SK-N-SH (cell line): ENCODE results near the gene BRD4. TPM values are rescaled to one million over a fixed set of nuclear protein-coding genes. Genes with fewer than 3 reads are reported as not detected.
A peak's percentile ranks its signal among the peaks of the same experiment; 100 is the strongest.

Experiments used
- CTCF ChIA-PET: fragments of 300-600, 350-600 bp; formaldehyde crosslinking; extraction: SDS; loops from one replicate; lab custom pipeline; 2021; lab: Yijun Ruan, JAX
- POLR2A ChIA-PET: fragments of 350-600 bp; sonication (Branson Sonifier 250); formaldehyde crosslinking; extraction: SDS; loops from one replicate; lab custom pipeline; 2020; ENCODE audit warnings: antibody characterized with exemption, inconsistent platforms; lab: Yijun Ruan, JAX
- DNase-seq: peaks from one replicate; pipeline ENCODE4 v3.0.0; 2012
- H2AFZ ChIP-seq: fragments of 200-600 bp; sonication (generic); 2 replicates; pipeline ENCODE4 v1.8.1; 2016; ENCODE audit warnings: antibody characterized with exemption, mild to moderate bottlenecking, low read depth
- H3F3A ChIP-seq: fragments of 200-600 bp; sonication (generic); replicated peaks from 2 replicates; pipeline ENCODE3; 2016; ENCODE audit warnings: antibody characterized with exemption, mild to moderate bottlenecking; ENCODE audit not compliant: insufficient read depth
- H3K27ac ChIP-seq, 2 experiments: fragments of 200-500 bp in 1 of 2; fragments of 200-600 bp in 1 of 2; sonication (Bioruptor generic) in 1 of 2; sonication (generic), shearing (Covaris generic) in 1 of 2; 2 replicates each; pipeline versions ENCODE4 v1.5.1 to v1.6.1; 2014 to 2016; ENCODE audit warnings: low read depth in 2 of 2, inconsistent platforms in 1 of 2, low read length in 1 of 2, mild to moderate bottlenecking in 1 of 2, mixed read lengths in 1 of 2
- H3K27me3 ChIP-seq: fragments of 200-600 bp; sonication (generic), shearing (Covaris generic); 2 replicates; pipeline ENCODE4 v1.6.1; 2016; ENCODE audit warnings: mixed run types; ENCODE audit not compliant: insufficient read depth
- H3K36me3 ChIP-seq, 2 experiments: fragments of 200-500 bp in 1 of 2; fragments of 200-600 bp in 1 of 2; sonication (Bioruptor generic) in 1 of 2; sonication (generic) in 1 of 2; replicated peaks in 1 of 2; 2 replicates each; pipeline versions ENCODE3 to v1.5.1; 2014 to 2016; ENCODE audit warnings: low read length in 1 of 2, mild to moderate bottlenecking in 1 of 2; ENCODE audit not compliant: insufficient read depth in 2 of 2, control insufficient read depth in 1 of 2
- H3K4me1 ChIP-seq, 2 experiments: fragments of 200-500 bp in 1 of 2; fragments of 200-600 bp in 1 of 2; sonication (Bioruptor generic) in 1 of 2; sonication (generic), shearing (Covaris generic) in 1 of 2; 2 replicates each; pipeline versions ENCODE4 v1.5.1 to v1.6.1; 2014 to 2016; ENCODE audit warnings: low read depth in 1 of 2, low read length in 1 of 2, mixed run types in 1 of 2; ENCODE audit not compliant: insufficient read depth in 2 of 2, control insufficient read depth in 1 of 2
- H3K4me2 ChIP-seq: fragments of 200-600 bp; sonication (generic), shearing (Covaris generic); 2 replicates; pipeline ENCODE4 v1.6.1; 2017; ENCODE audit warnings: mixed run types
- H3K4me3 ChIP-seq, 2 experiments: fragments of 200-500 bp in 1 of 2; fragments of 200-600 bp in 1 of 2; sonication (Bioruptor generic) in 1 of 2; sonication (generic), shearing (Covaris generic) in 1 of 2; 2 replicates each; pipeline versions ENCODE4 v1.5.1 to v1.8.1; 2014 to 2016; ENCODE audit warnings: low read depth in 2 of 2, inconsistent platforms in 1 of 2, low read length in 1 of 2, mild to moderate bottlenecking in 1 of 2, mixed read lengths in 1 of 2, moderate library complexity in 1 of 2
- H3K79me2 ChIP-seq: fragments of 200-600 bp; sonication (generic); 2 replicates; pipeline ENCODE4 v1.8.1; 2017; ENCODE audit warnings: mild to moderate bottlenecking; ENCODE audit not compliant: insufficient read depth
- H3K9ac ChIP-seq: fragments of 200-600 bp; sonication (generic); 2 replicates; pipeline ENCODE4 v1.6.1; 2017; ENCODE audit warnings: mixed run types
- H3K9me2 ChIP-seq: fragments of 200-600 bp; sonication (generic); 2 replicates; pipeline ENCODE4 v1.6.1; 2017; ENCODE audit warnings: mixed run types
- H3K9me3 ChIP-seq: fragments of 200-600 bp; sonication (generic); 2 replicates; pipeline ENCODE4 v1.6.1; 2017; ENCODE audit warnings: mixed run types, mild to moderate bottlenecking, moderate library complexity
- H4K20me1 ChIP-seq: fragments of 200-600 bp; sonication (generic); 2 replicates; pipeline ENCODE4 v1.6.1; 2017; ENCODE audit warnings: mild to moderate bottlenecking, mixed run types; ENCODE audit not compliant: insufficient read depth
- FOXM1 ChIP-seq: IDR thresholded peaks from 2 replicates; pipeline ENCODE4 v1.4.0; 2012; ENCODE audit warnings: low read depth, mild to moderate bottlenecking
- GATA2 ChIP-seq: sonication (generic); formaldehyde crosslinking; IDR thresholded peaks from 2 replicates; pipeline ENCODE4 v1.5.0; 2020; ENCODE audit warnings: mild to moderate bottlenecking, missing genetic modification reagents
- JUND ChIP-seq: IDR thresholded peaks from 2 replicates; pipeline ENCODE4 v1.4.0; 2012
- MEF2A ChIP-seq: IDR thresholded peaks from 2 replicates; pipeline ENCODE4 v1.4.0; 2012; ENCODE audit warnings: low read depth, borderline replicate concordance
- POLR2AphosphoS5 ChIP-seq: IDR thresholded peaks from 2 replicates; pipeline ENCODE4 v1.6.1; 2012; ENCODE audit warnings: low read depth, low read length
- SIN3A ChIP-seq: IDR thresholded peaks from 2 replicates; pipeline ENCODE4 v1.6.1; 2012; ENCODE audit warnings: low read depth, mild to moderate bottlenecking, low read length, moderate library complexity, borderline replicate concordance
- TEAD4 ChIP-seq: IDR thresholded peaks from 2 replicates; pipeline ENCODE4 v1.4.0; 2012; ENCODE audit warnings: mild to moderate bottlenecking, borderline replicate concordance; ENCODE audit not compliant: insufficient read depth
- WGBS: methylation state at CpG from one replicate; pipeline ENCODE4 v1.1.6; 2017; ENCODE audit warnings: low lambda C conversion rate; 5-methylcytosine and 5-hydroxymethylcytosine counted together
- polyA plus RNA-seq, 3 experiments: library from polyadenylated mRNA; depleted of rRNA; stranded (reverse); fragments of >200 nt; gene quantifications; 2 replicates each; pipeline ENCODE4 v1.2.3, GENCODE V29; 2012
- TF ChIP-seq, protein P1 (sequence below): fragments of 200-600 bp; sonication (generic); IDR thresholded peaks from 2 replicates; pipeline ENCODE4 v1.6.1; 2017; ENCODE audit warnings: antibody characterized with exemption, mild to moderate bottlenecking, moderate library complexity
- TF ChIP-seq, protein P2 (sequence below): IDR thresholded peaks from 2 replicates; pipeline ENCODE4 v1.4.0; 2012; ENCODE audit warnings: low read depth, borderline replicate concordance

Gene BRD4
- polyA plus RNA-seq, 1 of the 3 experiments (the other 2 are of a cell fraction), result 10.0 TPM

DNA sequence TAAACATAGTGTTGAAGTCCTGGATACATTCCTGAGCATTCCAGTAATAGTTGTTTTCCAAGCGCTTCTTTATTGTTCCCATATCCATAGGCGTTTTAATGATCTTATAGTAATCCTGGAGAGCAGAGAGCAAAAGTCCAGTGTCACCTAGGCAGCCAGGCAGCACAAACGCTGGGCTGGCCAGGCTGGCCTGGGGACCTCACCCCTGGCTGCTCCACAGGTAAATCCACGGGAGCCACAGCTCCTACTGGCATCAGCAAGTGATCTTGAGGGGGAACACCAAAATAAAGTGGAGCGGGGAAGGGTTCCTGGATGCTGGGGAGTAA, 63.4 kb downstream of the BRD4 start:
- H3K9me2 ChIP-seq, result no peaks in the 10 kb centered on the region
- POLR2A ChIA-PET, result no interaction called here
- H4K20me1 ChIP-seq, result peaks cover 100% of the 10 kb centered on the region
- DNase-seq, result no peak
- no peak overlapping the region for H2AFZ ChIP-seq
- peaks cover 21% of the 10 kb centered on the region for H3F3A ChIP-seq
- peaks cover 12 to 55% of the 10 kb centered on the region in 2 experiments for H3K4me1 ChIP-seq
- no peak overlapping the region; a peak in 1 of 4 replicates for H3K27ac ChIP-seq
- no peak overlapping the region for H3K4me2 ChIP-seq
- TF ChIP-seq MEF2A, result no peak
- TF ChIP-seq, protein P1, sequence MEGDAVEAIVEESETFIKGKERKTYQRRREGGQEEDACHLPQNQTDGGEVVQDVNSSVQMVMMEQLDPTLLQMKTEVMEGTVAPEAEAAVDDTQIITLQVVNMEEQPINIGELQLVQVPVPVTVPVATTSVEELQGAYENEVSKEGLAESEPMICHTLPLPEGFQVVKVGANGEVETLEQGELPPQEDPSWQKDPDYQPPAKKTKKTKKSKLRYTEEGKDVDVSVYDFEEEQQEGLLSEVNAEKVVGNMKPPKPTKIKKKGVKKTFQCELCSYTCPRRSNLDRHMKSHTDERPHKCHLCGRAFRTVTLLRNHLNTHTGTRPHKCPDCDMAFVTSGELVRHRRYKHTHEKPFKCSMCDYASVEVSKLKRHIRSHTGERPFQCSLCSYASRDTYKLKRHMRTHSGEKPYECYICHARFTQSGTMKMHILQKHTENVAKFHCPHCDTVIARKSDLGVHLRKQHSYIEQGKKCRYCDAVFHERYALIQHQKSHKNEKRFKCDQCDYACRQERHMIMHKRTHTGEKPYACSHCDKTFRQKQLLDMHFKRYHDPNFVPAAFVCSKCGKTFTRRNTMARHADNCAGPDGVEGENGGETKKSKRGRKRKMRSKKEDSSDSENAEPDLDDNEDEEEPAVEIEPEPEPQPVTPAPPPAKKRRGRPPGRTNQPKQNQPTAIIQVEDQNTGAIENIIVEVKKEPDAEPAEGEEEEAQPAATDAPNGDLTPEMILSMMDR, result no peak
- TF ChIP-seq GATA2, result no peak
- no peak for TF ChIP-seq FOXM1
- no peak for TF ChIP-seq POLR2AphosphoS5
- TF ChIP-seq, protein P2, sequence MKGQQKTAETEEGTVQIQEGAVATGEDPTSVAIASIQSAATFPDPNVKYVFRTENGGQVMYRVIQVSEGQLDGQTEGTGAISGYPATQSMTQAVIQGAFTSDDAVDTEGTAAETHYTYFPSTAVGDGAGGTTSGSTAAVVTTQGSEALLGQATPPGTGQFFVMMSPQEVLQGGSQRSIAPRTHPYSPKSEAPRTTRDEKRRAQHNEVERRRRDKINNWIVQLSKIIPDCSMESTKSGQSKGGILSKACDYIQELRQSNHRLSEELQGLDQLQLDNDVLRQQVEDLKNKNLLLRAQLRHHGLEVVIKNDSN, result no peak
- TF ChIP-seq, all 33 proteins: peak for 0
- H3K9ac ChIP-seq, result no peak overlapping the region
- H3K36me3 ChIP-seq, result peaks cover 23 to 58% of the 10 kb centered on the region in 2 experiments
- no peaks in the 10 kb centered on the region for H3K9me3 ChIP-seq
- CTCF ChIA-PET, result interaction anchor here (1.9 kb wide), 1 partner anchor 11 kb away, joined by 18 read pairs; no protein-coding TSS in a partner anchor
- no peaks in the 10 kb centered on the region for H3K27me3 ChIP-seq
- H3K4me3 ChIP-seq, result no peak overlapping the region
- H3K79me2 ChIP-seq, result peaks cover 92% of the 10 kb centered on the region
- WGBS, result 93% methylated on average over 5 of the region's 5 CpGs

DNA sequence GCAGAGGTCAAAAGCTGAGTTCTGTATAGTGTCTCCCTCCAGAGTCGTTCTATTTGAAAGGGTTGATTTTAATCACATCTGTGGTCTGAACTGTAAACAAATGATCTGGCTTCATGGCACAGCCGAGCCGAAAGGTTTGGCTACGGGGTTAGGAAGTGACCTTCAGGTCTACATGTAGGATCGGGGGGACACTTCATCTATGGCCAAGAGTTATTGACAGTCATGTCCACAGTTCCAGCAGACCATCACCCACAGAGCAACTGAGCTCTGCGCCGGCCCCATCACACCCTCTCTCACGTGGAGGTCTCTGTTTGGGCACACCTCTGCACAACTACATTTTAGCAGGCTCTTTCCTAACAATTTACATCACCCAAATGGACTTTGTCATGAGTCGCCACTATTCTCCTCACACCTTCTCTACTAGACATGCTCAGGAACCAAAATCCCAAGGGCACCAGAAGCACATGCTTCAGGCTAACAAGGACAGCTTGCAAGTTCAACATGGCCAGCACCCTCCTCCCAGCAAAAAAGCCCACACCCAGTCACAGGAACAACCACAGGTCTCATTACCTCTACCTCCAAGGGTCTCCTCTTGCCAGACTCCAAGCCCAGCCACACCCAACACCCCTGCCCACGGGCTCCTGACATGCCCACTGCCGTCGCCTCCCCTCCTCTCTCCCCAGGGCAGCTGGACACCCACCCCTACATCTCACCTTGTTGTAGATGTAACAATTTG, 64.0 kb downstream of the BRD4 start:
- POLR2A ChIA-PET, result no interaction called here

More for the DNA sequence above, 64.0 kb downstream of the BRD4 start:
- WGBS, result 88% methylated on average over 12 of the region's 12 CpGs
- CTCF ChIA-PET, result interaction anchor here (1.2 to 1.9 kb wide), 3 partner anchors 12 to 24 kb away, joined by 3 to 18 read pairs (median 4); no protein-coding TSS in a partner anchor
- H3K27ac ChIP-seq, result peak overlapping the region in 1 of 2 experiments; percentile 17; a peak in 1 of 4 replicates
- no peak overlapping the region for H2AFZ ChIP-seq
- H3K9me3 ChIP-seq, result no peaks in the 10 kb centered on the region
- H3K27me3 ChIP-seq, result no peaks in the 10 kb centered on the region
- no peak for TF ChIP-seq TEAD4
- TF ChIP-seq JUND, result no peak
- no peak for TF ChIP-seq SIN3A
- TF ChIP-seq, all 33 proteins: peak for 0
- Histone ChIP-seq H3K79me2 (peaks cover 92% of the 10 kb centered on the region), H4K20me1 (peaks cover 100% of the 10 kb centered on the region), H3K36me3 (peaks cover 28 to 63% of the 10 kb centered on the region in 2 experiments), H3F3A (peaks cover 21% of the 10 kb centered on the region), H3K9ac (no peak overlapping the region), H3K4me2 (no peak overlapping the region), H3K4me1 (peaks cover 12 to 57% of the 10 kb centered on the region in 2 experiments), H3K4me3 (no peak overlapping the region), H3K9me2 (no peaks in the 10 kb centered on the region)
- DNase-seq, result no peak
